OCI-LY1 (cell line): ENCODE measurements around the gene ZNF316.

ENCODE experiments used
- H2AFZ ChIP-seq: fragments of 200-600 bp; sonication (generic), shearing (Covaris generic); 2 replicates; pipeline ENCODE4 v1.6.0; 2014; ENCODE audit warnings: antibody characterized with exemption, mild to moderate bottlenecking, low read length
- H3F3A ChIP-seq: fragments of 200-600 bp; sonication (generic), shearing (Covaris generic); 2 replicates; pipeline ENCODE4 v1.6.0; 2014; ENCODE audit warnings: mild to moderate bottlenecking, antibody characterized with exemption, low read length, moderate library complexity; ENCODE audit not compliant: insufficient read depth
- H3K27ac ChIP-seq: fragments of 200-600 bp; sonication (generic); 2 replicates; pipeline ENCODE4 v1.5.1; 2014; ENCODE audit warnings: low read length, mixed run types, mild to moderate bottlenecking, low read depth; ENCODE audit not compliant: poor library complexity, severe bottlenecking
- H3K27me3 ChIP-seq: fragments of 200-600 bp; sonication (generic); 2 replicates; pipeline ENCODE4 v1.6.0; 2014; ENCODE audit warnings: antibody characterized with exemption, mild to moderate bottlenecking, low read length, moderate library complexity; ENCODE audit not compliant: insufficient read depth
- H3K36me3 ChIP-seq: fragments of 200-600 bp; sonication (generic); 2 replicates; pipeline ENCODE4 v1.6.1; 2014; ENCODE audit warnings: mild to moderate bottlenecking, antibody characterized with exemption, low read length, moderate library complexity, mixed read lengths; ENCODE audit not compliant: insufficient read depth
- H3K4me1 ChIP-seq: fragments of 200-600 bp; sonication (generic); 2 replicates; pipeline ENCODE4 v1.5.1; 2014; ENCODE audit warnings: mild to moderate bottlenecking, low read length, moderate library complexity; ENCODE audit not compliant: insufficient read depth, severe bottlenecking
- H3K4me2 ChIP-seq: fragments of 200-600 bp; sonication (generic), shearing (Covaris generic); 2 replicates; pipeline ENCODE4 v1.6.1; 2014; ENCODE audit warnings: low read length
- H3K4me3 ChIP-seq: fragments of 200-600 bp; sonication (generic); 2 replicates; pipeline ENCODE4 v1.5.1; 2014; ENCODE audit warnings: low read length, low read depth, mild to moderate bottlenecking, mixed read lengths; ENCODE audit not compliant: poor library complexity, severe bottlenecking
- H3K79me2 ChIP-seq: fragments of 200-600 bp; shearing (Covaris generic); 2 replicates; pipeline ENCODE4 v1.6.1; 2016; ENCODE audit warnings: mixed run types, low read length, mixed read lengths; ENCODE audit not compliant: insufficient read depth
- H3K9ac ChIP-seq: fragments of 200-600 bp; sonication (generic), shearing (Covaris generic); 2 replicates; pipeline ENCODE4 v1.6.1; 2014; ENCODE audit warnings: mild to moderate bottlenecking, low read length, mixed read lengths
- H3K9me2 ChIP-seq: fragments of 200-600 bp; sonication (generic), shearing (Covaris generic); 2 replicates; pipeline ENCODE4 v1.6.1; 2014; ENCODE audit warnings: low read depth, mild to moderate bottlenecking, low read length, mixed read lengths
- H3K9me3 ChIP-seq: fragments of 200-600 bp; shearing (Covaris generic); 2 replicates; pipeline ENCODE4 v1.6.1; 2014; ENCODE audit warnings: low read length, mixed read lengths
- H4K20me1 ChIP-seq: fragments of 200-600 bp; sonication (generic), shearing (Covaris generic); 2 replicates; pipeline ENCODE4 v1.6.0; 2016; ENCODE audit warnings: mild to moderate bottlenecking, low read length; ENCODE audit not compliant: insufficient read depth
- EZH2 ChIP-seq: fragments of 200-600 bp; sonication (generic), shearing (Covaris generic); IDR thresholded peaks from 2 replicates; pipeline ENCODE4 v1.8.0; 2017; ENCODE audit warnings: borderline replicate concordance, mixed run types, mild to moderate bottlenecking, antibody characterized with exemption, low read length, moderate library complexity, mixed read lengths
- TF ChIP-seq, protein P1 (sequence below): fragments of 200-600 bp; sonication (generic), shearing (Covaris generic); IDR thresholded peaks from 2 replicates; pipeline ENCODE4 v1.5.1; 2017; ENCODE audit warnings: mild to moderate bottlenecking, antibody characterized with exemption, low read length, moderate library complexity, mixed read lengths

ZNF316 gene

DNA sequence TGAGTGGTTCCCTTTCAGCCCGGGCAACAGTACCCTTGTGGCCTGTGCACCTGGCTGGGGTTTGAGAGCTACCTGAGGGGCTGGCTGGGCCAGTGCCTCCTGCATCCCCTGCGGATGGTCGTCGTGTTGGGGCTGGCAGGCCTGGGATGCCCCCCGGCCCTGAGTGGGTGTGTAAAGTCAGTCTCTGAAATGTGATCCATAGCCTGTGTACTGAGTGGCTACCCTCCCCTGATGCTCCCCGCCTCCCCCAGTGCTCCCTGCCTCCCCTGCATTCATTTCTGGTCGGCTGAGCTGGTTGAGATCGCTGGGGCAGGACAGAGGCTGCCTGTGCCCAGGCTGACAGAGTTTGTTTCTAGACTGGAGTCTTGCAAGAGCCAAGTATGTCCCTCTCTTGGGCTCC lies 9.3 kb downstream of the ZNF316 start:
- TF ChIP-seq, protein P1, sequence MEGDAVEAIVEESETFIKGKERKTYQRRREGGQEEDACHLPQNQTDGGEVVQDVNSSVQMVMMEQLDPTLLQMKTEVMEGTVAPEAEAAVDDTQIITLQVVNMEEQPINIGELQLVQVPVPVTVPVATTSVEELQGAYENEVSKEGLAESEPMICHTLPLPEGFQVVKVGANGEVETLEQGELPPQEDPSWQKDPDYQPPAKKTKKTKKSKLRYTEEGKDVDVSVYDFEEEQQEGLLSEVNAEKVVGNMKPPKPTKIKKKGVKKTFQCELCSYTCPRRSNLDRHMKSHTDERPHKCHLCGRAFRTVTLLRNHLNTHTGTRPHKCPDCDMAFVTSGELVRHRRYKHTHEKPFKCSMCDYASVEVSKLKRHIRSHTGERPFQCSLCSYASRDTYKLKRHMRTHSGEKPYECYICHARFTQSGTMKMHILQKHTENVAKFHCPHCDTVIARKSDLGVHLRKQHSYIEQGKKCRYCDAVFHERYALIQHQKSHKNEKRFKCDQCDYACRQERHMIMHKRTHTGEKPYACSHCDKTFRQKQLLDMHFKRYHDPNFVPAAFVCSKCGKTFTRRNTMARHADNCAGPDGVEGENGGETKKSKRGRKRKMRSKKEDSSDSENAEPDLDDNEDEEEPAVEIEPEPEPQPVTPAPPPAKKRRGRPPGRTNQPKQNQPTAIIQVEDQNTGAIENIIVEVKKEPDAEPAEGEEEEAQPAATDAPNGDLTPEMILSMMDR: no peak
- TF ChIP-seq EZH2: no peak
- H3K36me3 ChIP-seq: peaks cover 91% of the 10 kb centered on the region
- H3K4me1 ChIP-seq: no peaks in the 10 kb centered on the region
- no peaks in the 10 kb centered on the region for H3K9me2 ChIP-seq
- H3K9me3 ChIP-seq: 0 out of 2 replicates have a peak, but pooled peaks cover 4% of the 10 kb centered on the region
- H2AFZ ChIP-seq: no peak overlapping the region
- no peak overlapping the region for H3K27ac ChIP-seq
- no peak overlapping the region for H3K4me2 ChIP-seq
- H3K9ac ChIP-seq: no peak overlapping the region
- H4K20me1 ChIP-seq: no peaks in the 10 kb centered on the region
- H3F3A ChIP-seq: no peaks in the 10 kb centered on the region
- no peaks in the 10 kb centered on the region for H3K79me2 ChIP-seq
- H3K4me3 ChIP-seq: no peak overlapping the region
- no peaks in the 10 kb centered on the region for H3K27me3 ChIP-seq

DNA sequence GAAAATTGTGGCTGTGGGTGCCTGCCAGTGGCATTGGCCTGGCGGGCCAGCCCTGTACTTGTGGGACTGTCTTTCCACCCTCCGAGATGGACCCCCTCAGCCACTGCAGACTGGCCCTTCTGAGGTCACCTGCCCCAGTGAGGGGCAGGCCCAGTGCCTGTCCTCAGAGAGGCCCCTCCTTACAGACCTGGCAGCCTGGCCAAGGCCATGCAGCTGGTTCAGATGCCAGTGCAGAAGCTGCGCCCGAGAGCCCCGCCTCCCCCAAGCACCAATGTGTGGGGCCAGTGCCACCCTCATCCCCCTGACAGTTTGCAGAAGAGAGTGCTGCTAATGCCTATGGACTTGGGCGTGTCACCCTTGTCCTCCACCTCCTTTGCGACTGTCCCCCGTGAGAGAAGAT lies 10.0 kb downstream of the ZNF316 start:
- Histone ChIP-seq H3K27ac (no peak overlapping the region), H3K4me2 (no peak overlapping the region), H3K27me3 (no peaks in the 10 kb centered on the region), H3K36me3 (peaks cover 91% of the 10 kb centered on the region), H3F3A (no peaks in the 10 kb centered on the region), H3K79me2 (no peaks in the 10 kb centered on the region), H3K9me2 (no peaks in the 10 kb centered on the region), H2AFZ (no peak overlapping the region), H3K9ac (no peak overlapping the region), H3K4me1 (no peaks in the 10 kb centered on the region), H3K9me3 (0 out of 2 replicates have a peak, but pooled peaks cover 4% of the 10 kb centered on the region), H4K20me1 (no peaks in the 10 kb centered on the region), H3K4me3 (no peak overlapping the region)
- TF ChIP-seq, protein P1: no peak
- TF ChIP-seq EZH2: no peak

DNA sequence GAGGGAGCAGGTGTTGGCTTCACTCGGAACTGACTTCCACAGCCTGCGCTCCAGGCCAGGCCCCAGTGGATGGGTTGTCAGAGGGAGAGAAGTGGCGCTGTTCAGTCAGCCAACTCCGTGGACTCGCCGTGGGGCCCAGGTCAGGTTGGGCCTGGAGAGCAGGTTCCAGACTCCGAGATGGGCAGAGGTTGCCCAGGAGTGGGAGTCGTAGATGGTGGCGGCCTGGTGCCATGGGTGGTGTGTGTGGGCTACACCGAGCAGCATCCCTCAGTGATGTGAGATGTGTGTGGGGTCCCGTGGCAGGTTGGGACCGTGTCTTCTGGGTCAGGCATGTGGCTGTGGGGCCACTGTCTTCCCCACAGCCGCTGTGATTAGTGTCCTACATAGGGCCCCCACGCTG lies 10.4 kb downstream of the ZNF316 start:
- TF ChIP-seq, protein P1: no peak
- TF ChIP-seq EZH2: no peak
- Histone ChIP-seq H3F3A (no peaks in the 10 kb centered on the region), H4K20me1 (no peaks in the 10 kb centered on the region), H3K36me3 (peaks cover 91% of the 10 kb centered on the region), H3K4me3 (no peak overlapping the region), H3K27ac (no peak overlapping the region), H3K9me2 (no peaks in the 10 kb centered on the region), H3K9ac (no peak overlapping the region), H3K9me3 (0 out of 2 replicates have a peak, but pooled peaks cover 4% of the 10 kb centered on the region), H3K4me1 (no peaks in the 10 kb centered on the region), H3K79me2 (no peaks in the 10 kb centered on the region), H2AFZ (no peak overlapping the region), H3K27me3 (no peaks in the 10 kb centered on the region), H3K4me2 (no peak overlapping the region)
